BE2C (cell line): Measurements from ENCODE around the gene LIPA.

ENCODE experiments used
- DNase-seq: peaks from one replicate; pipeline ENCODE4 v3.0.0-alpha.2; 2020
- H3K27me3 ChIP-seq: fragments of 250-450 bp; sonication (Bioruptor Pico); 2 replicates; pipeline ENCODE4 v1.5.1; 2020; ENCODE audit warnings: mild to moderate bottlenecking
- H3K36me3 ChIP-seq: fragments of 250-450 bp; sonication (Bioruptor Pico); 2 replicates; pipeline ENCODE4 v1.5.1; 2020; ENCODE audit warnings: mild to moderate bottlenecking
- H3K4me1 ChIP-seq: fragments of 250-450 bp; sonication (Bioruptor Pico); 2 replicates; pipeline ENCODE4 v1.5.1; 2020
- H3K4me3 ChIP-seq: 2 replicates; pipeline ENCODE4 v1.5.1; 2011; ENCODE audit warnings: low read depth, low read length
- H3K9me3 ChIP-seq: fragments of 250-450 bp; sonication (Bioruptor Pico); 2 replicates; pipeline ENCODE4 v1.5.1; 2020
- TF ChIP-seq, protein P1 (sequence below): IDR thresholded peaks from 2 replicates; pipeline ENCODE4 v1.5.1; 2012; ENCODE audit warnings: mild to moderate bottlenecking, low read depth, low read length

LIPA gene

DNA sequence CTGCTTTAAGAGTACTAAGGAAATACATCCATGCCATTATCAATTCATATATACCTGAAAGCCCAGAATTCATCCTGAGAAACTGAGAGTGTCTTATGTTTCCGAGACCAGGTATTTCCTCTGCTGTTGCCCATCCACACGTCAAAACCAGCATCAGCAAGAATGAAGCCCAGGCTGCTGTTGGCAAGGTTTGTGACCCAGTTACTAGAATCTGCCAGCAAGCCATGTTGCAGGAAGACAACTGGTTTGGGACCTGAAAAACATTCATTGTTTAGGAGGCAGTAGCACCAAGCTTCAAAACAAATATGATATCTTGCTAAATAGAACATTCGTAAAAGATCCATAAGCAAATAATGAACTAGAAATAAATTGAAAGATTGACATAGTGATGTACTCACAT lies 23.4 kb downstream of the LIPA start:
- Histone ChIP-seq H3K9me3 (no peaks in the 10 kb centered on the region), H3K36me3 (no peaks in the 10 kb centered on the region), H3K27me3 (no peaks in the 10 kb centered on the region), H3K4me3 (no peak overlapping the region), H3K4me1 (no peaks in the 10 kb centered on the region)
- TF ChIP-seq, protein P1, sequence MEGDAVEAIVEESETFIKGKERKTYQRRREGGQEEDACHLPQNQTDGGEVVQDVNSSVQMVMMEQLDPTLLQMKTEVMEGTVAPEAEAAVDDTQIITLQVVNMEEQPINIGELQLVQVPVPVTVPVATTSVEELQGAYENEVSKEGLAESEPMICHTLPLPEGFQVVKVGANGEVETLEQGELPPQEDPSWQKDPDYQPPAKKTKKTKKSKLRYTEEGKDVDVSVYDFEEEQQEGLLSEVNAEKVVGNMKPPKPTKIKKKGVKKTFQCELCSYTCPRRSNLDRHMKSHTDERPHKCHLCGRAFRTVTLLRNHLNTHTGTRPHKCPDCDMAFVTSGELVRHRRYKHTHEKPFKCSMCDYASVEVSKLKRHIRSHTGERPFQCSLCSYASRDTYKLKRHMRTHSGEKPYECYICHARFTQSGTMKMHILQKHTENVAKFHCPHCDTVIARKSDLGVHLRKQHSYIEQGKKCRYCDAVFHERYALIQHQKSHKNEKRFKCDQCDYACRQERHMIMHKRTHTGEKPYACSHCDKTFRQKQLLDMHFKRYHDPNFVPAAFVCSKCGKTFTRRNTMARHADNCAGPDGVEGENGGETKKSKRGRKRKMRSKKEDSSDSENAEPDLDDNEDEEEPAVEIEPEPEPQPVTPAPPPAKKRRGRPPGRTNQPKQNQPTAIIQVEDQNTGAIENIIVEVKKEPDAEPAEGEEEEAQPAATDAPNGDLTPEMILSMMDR, result no peak
- no peak for DNase-seq

DNA sequence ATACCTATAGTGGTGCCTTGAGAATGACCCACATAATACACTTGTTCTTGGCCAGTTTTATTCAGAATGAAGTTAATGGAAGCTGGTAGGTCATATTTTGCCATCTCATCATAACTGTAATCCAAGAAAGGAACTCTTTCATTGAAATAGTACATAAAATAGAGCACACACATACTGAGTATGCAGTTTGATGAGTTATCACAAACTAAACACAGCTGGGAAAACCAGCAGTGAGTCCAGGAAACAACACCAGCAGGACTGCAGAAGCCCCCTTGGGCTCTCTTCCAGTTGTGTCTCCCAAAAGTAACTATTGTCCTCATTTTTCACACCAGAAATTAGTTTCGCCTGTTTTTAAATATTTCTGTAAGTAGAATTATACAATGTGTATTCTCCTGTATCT lies 24.7 kb downstream of the LIPA start:
- H3K36me3 ChIP-seq, result no peaks in the 10 kb centered on the region
- no peaks in the 10 kb centered on the region for H3K27me3 ChIP-seq
- DNase-seq, result no peak
- H3K9me3 ChIP-seq, result no peaks in the 10 kb centered on the region
- TF ChIP-seq, protein P1, result no peak
- H3K4me3 ChIP-seq, result no peak overlapping the region
- H3K4me1 ChIP-seq, result no peaks in the 10 kb centered on the region

DNA sequence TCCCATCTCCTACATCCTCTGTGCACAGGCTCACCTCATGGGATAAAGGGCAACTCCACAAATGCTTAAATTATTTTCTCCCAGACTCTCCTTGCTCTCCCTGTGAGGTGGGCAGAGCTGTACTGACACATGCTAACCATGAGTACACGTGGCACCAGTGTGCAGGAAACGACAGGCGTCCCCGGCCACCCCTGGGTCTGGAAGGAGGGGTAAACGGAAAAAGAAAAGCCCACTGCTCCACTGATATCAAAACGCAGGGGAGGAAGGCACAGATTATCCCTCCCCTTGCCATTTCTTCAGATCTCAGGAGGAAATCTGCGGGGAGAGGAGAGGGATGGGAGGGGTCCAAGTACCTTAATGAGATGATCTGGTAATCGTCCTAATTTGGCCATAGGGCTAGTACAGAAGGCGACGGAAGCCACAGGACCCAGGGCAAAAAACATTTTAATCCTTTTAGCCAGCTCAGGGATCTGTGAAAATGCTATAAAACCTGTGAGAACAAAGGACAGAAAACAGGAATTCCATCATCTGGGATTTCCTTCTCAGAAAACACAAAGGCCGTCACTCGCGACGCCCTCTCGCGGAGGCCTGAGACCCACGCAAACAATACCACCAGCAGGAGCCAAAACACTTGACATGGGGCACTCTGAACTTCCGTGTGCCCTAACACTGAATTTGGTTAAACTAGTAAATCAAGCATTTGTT lies 26.7 kb downstream of the LIPA start:
- no peaks in the 10 kb centered on the region for H3K36me3 ChIP-seq
- H3K9me3 ChIP-seq, result no peaks in the 10 kb centered on the region
- H3K4me3 ChIP-seq, result no peak overlapping the region
- TF ChIP-seq, protein P1, result no peak
- no peak for DNase-seq
- no peaks in the 10 kb centered on the region for H3K4me1 ChIP-seq
- no peaks in the 10 kb centered on the region for H3K27me3 ChIP-seq

GRCh38 chr10:89221919-89222318 lies 29.7 kb downstream of the LIPA start:
- H3K36me3 ChIP-seq, result no peaks in the 10 kb centered on the region
- H3K9me3 ChIP-seq, result no peaks in the 10 kb centered on the region
- TF ChIP-seq, protein P1, result no peak
- H3K4me1 ChIP-seq, result peaks cover 2% of the 10 kb centered on the region; the same call in 1 of the 2 replicates
- H3K27me3 ChIP-seq, result no peaks in the 10 kb centered on the region
- no peak for DNase-seq
- no peak overlapping the region for H3K4me3 ChIP-seq

DNA sequence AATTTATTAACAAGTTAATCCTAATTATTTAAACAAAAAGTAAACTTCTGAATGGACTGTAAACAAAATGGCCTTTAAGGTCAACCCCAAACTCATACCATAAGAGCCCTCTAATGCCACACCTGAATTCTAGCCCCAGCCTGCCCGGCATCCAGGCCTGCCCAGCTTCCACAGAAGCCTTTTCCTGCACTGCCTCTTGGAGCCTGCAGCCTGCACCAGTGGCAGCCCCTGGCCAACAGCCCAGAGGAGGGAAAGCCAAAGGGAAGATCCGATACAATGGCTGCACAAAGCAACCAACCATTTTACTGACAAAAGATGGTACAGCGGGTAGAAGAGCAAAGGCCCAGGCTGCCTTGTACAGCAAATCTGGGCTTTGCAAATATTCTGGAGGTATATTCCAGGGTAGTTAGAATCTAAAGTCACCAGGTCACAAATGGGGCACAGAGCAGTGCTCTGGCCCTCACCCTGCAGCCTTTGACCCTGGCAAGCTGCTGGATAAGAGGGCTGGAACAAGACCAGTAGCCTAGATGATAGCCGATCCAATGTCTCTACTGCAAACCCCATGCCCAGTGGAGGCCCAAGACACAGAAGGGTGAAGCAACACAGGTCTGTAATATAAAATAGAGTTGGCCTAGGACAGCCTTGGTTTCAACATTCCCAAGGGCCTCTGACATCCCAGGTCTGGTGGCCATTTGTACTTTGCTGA lies 31.9 kb downstream of the LIPA start:
- peaks cover 2% of the 10 kb centered on the region; the same call in 1 of the 2 replicates for H3K4me1 ChIP-seq
- no peak overlapping the region for H3K4me3 ChIP-seq
- TF ChIP-seq, protein P1, result no peak
- H3K36me3 ChIP-seq, result no peaks in the 10 kb centered on the region
- H3K9me3 ChIP-seq, result no peaks in the 10 kb centered on the region
- DNase-seq, result no peak
- H3K27me3 ChIP-seq, result no peaks in the 10 kb centered on the region
